Adipose tissue (tissue), 3 donors: ENCODE data around the gene RPUSD3. TPM values are rescaled to one million over a fixed set of nuclear protein-coding genes. Genes with fewer than 3 reads are reported as not detected.

ENCODE experiments used
- H3K27ac ChIP-seq: one replicate; pipeline ENCODE4 v1.5.1; 2013; ENCODE audit warnings: low read depth, low read length
- WGBS, 3 donors: extraction: QIAGEN DNeasy Blood & Tissue Kit; methylation state at CpG; one replicate each; pipeline ENCODE4 v1.1.7; 2013; 5-methylcytosine and 5-hydroxymethylcytosine counted together
- polyA plus RNA-seq, 3 donors: library from polyadenylated mRNA; stranded (reverse); fragments of 200-250 nt; gene quantifications; one replicate each; pipeline ENCODE4 v1.2.3, GENCODE V29; 2013
- donor health status: healthy with polysubstance abuse.
- donor health status: Bipolar disorder and iron deficiency.
- donor health status: healthy.

The RPUSD3 gene
- polyA plus RNA-seq, 3 donors, result 20.7 to 27.8 (median 25.6) TPM

DNA sequence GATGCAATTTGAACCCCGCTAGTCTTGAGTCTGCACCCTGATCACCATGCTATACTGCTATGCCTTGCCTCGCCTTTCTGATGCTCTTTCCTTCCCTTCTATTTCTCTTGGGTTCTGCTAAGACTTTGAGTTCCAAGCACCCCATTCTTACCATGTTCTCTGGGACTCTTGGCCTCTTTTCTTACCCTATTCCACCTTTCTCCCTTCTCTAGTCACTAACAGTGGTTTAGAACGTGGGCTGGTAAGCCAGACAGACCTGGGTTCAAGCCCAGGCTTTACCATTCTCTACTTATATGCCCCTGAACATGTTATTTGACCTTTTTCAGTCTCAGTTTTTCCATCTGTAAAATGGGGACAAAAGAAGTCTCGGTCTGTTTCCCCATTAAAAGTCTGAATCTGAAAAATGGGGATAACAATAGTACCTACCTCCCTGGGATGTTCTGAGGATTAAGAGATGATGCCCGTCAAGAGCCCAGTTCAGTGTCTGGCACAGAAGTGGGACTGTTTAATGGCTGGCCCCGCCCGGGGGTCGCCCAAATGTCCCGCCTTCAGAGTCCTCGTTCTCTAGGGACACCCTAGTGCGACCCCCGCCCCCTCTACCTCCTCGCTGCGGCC lies 51.9 kb downstream of the RPUSD3 start:
- H3K27ac ChIP-seq, result peak overlapping the region; percentile 62
- WGBS, 3 donors, result 15 to 16% (median 15%) methylated on average over 14 of the region's 14 CpGs

DNA sequence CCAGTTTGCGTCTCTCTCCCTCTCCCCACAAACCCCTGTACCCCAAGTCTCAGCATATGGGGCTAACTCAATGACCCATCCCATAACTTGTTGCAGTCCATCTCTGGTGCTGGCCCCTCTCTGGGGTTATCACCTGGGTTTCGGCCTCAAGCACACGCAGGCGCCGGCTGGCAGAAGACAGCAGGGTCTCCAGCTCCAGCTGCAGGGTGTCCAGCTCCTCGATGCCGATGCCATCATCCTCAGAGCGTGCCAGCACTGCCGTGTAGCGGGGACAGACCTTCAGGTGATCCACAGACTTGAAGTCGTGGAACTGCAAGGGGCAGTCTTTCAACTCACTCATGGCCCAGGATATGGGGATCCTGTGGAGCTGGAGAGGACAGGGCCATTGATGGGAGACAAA lies 52.7 kb downstream of the RPUSD3 start:
- no peak overlapping the region for H3K27ac ChIP-seq
- WGBS, 3 donors, result 84 to 92% (median 89%) methylated on average over 11 of the region's 11 CpGs

Other genes with a start within 250 kb of the RPUSD3 start
- gene MTMR14, start 194.5 kb downstream of the RPUSD3 start, polyA plus RNA-seq, result 10 to 100 TPM; 12.5 to 26.9 (median 26.3) TPM
- gene CPNE9, start 140.2 kb downstream of the RPUSD3 start, polyA plus RNA-seq, result under 1 TPM in 2 of 3 donors, not detected in 1; 0.06 to 0.09 TPM
- 10 to 100 TPM in 1 of 3 donors, 1 to 10 TPM in 2; 4.8 to 12.8 (median 7.5) TPM for gene BRPF1, start 112.3 kb downstream of the RPUSD3 start, polyA plus RNA-seq
- gene OGG1, start 94.1 kb downstream of the RPUSD3 start, polyA plus RNA-seq, result 10 to 100 TPM in 2 of 3 donors, 1 to 10 TPM in 1; 8.6 to 24.4 (median 13.9) TPM
- 100 to 1,000 TPM in 1 of 3 donors, 10 to 100 TPM in 2; 13.4 to 121 (median 80.1) TPM for gene CAMK1, start 74.1 kb downstream of the RPUSD3 start, polyA plus RNA-seq
- gene TADA3, start 51.5 kb downstream of the RPUSD3 start, polyA plus RNA-seq, result 10 to 100 TPM; 21.0 to 49.8 (median 38.0) TPM
- 100 to 1,000 TPM in 2 of 3 donors, 10 to 100 TPM in 1; 68.9 to 121 (median 111) TPM for gene ARPC4, start 50.9 kb downstream of the RPUSD3 start, polyA plus RNA-seq
- 10 to 100 TPM; 18.4 to 39.7 (median 28.9) TPM for gene TTLL3, start 33.7 kb downstream of the RPUSD3 start, polyA plus RNA-seq
- gene CIDEC, start 36.2 kb upstream of the RPUSD3 start, polyA plus RNA-seq, result 1,000 to 10,000 TPM in 1 of 3 donors, 100 to 1,000 TPM in 2; 128 to 1,587 (median 499) TPM
- 10 to 100 TPM; 33.7 to 58.7 (median 39.5) TPM for gene JAGN1, start 46.6 kb upstream of the RPUSD3 start, polyA plus RNA-seq
- 1 to 10 TPM; 6.4 to 7.3 (median 6.7) TPM for gene IL17RE, start 58.8 kb upstream of the RPUSD3 start, polyA plus RNA-seq
- 10 to 100 TPM; 20.7 to 71.8 (median 41.2) TPM for gene IL17RC, start 73.1 kb upstream of the RPUSD3 start, polyA plus RNA-seq
- gene CRELD1, start 89.8 kb upstream of the RPUSD3 start, polyA plus RNA-seq, result 10 to 100 TPM; 28.4 to 36.0 (median 33.8) TPM
- 1 to 10 TPM in 2 of 3 donors, under 1 TPM in 1; 0.56 to 1.6 (median 1.4) TPM for gene PRRT3, start 108.4 kb upstream of the RPUSD3 start, polyA plus RNA-seq
- 100 to 1,000 TPM in 1 of 3 donors, 10 to 100 TPM in 2; 36.3 to 153 (median 66.1) TPM for gene EMC3, start 142.8 kb upstream of the RPUSD3 start, polyA plus RNA-seq
- gene FANCD2, start 182.4 kb upstream of the RPUSD3 start, polyA plus RNA-seq, result 1 to 10 TPM in 2 of 3 donors, under 1 TPM in 1; 0.45 to 1.7 (median 1.3) TPM